Esophagus muscularis mucosa (tissue), 3 donors: Measurements from ENCODE around the gene PIGH.

Experiments used
- CTCF ChIP-seq, 3 experiments: fragments of 200-600 bp in 2 of 3; fragments of 450-650 bp in 1 of 3; sonication (generic) in 2 of 3; IDR thresholded peaks; one replicate each; pipeline ENCODE4 v1.5.1; 2017 to 2019; ENCODE audit warnings: antibody characterized with exemption in 3 of 3, mild to moderate bottlenecking in 2 of 3, moderate library complexity in 1 of 3
- POLR2A ChIP-seq: fragments of 450-650 bp; IDR thresholded peaks from one replicate; pipeline ENCODE4 v1.6.1; 2017; ENCODE audit warnings: antibody characterized with exemption, moderate library complexity, mild to moderate bottlenecking, low read depth
- POLR2AphosphoS5 ChIP-seq, 2 donors: sonication (generic); formaldehyde crosslinking; IDR thresholded peaks; one replicate each; pipeline ENCODE4 v1.6.1; 2017; ENCODE audit warnings: antibody characterized with exemption in 2 of 2

GRCh38 chr14:67556671-67557070, 43.4 kb downstream of the PIGH start:
- no peak for TF ChIP-seq POLR2AphosphoS5 (IDR thresholded peaks at IDR 0.05)
- TF ChIP-seq CTCF (IDR thresholded peaks at IDR 0.05): no peak
- TF ChIP-seq POLR2A: no peak
